H9 (cell line): ENCODE data around the gene FAM83E. TPM values are rescaled to one million over a fixed set of nuclear protein-coding genes. Genes with fewer than 3 reads are reported as not detected.

Experiments
- DNase-seq: peaks from one replicate; pipeline ENCODE4 v3.0.0-alpha.2; 2017
- H2AFZ ChIP-seq: one replicate; pipeline ENCODE4 v1.6.1; 2013; ENCODE audit warnings: mild to moderate bottlenecking, low read length, control low read depth, moderate library complexity
- H2AK5ac ChIP-seq: 2 replicates; pipeline ENCODE4 v1.6.1; 2013; ENCODE audit warnings: low read length, control low read depth, mixed read lengths; ENCODE audit not compliant: insufficient read length
- H2BK120ac ChIP-seq: one replicate; pipeline ENCODE4 v1.6.1; 2013; ENCODE audit warnings: low read depth, mild to moderate bottlenecking, low read length, control low read depth, inconsistent platforms; ENCODE audit not compliant: poor library complexity, severe bottlenecking
- H2BK12ac ChIP-seq: 2 replicates; pipeline ENCODE4 v1.6.1; 2013; ENCODE audit warnings: low read length, control low read depth, mixed read lengths, low read depth; ENCODE audit not compliant: insufficient read length
- H2BK15ac ChIP-seq: 2 replicates; pipeline ENCODE4 v1.6.1; 2013; ENCODE audit warnings: low read depth, low read length, control low read depth
- H2BK20ac ChIP-seq: one replicate; pipeline ENCODE4 v1.6.1; 2013; ENCODE audit warnings: low read depth, mild to moderate bottlenecking, low read length, control low read depth, inconsistent platforms; ENCODE audit not compliant: poor library complexity, severe bottlenecking
- H2BK5ac ChIP-seq: 2 replicates; pipeline ENCODE4 v1.6.1; 2013; ENCODE audit warnings: low read length, control low read depth, mixed read lengths; ENCODE audit not compliant: insufficient read length
- H3K14ac ChIP-seq: 2 replicates; pipeline ENCODE4 v1.6.1; 2013; ENCODE audit warnings: low read length, control low read depth; ENCODE audit not compliant: insufficient read depth
- H3K18ac ChIP-seq: 2 replicates; pipeline ENCODE4 v1.6.1; 2013; ENCODE audit warnings: low read depth, mild to moderate bottlenecking, mixed read lengths, low read length, control low read depth; ENCODE audit not compliant: insufficient read length
- H3K23ac ChIP-seq: 2 replicates; pipeline ENCODE4 v1.6.1; 2013; ENCODE audit warnings: low read length, control low read depth, mixed read lengths, low read depth; ENCODE audit not compliant: insufficient read length
- H3K23me2 ChIP-seq: 2 replicates; pipeline ENCODE4 v1.6.1; 2013; ENCODE audit warnings: low read depth, mild to moderate bottlenecking, mixed read lengths, low read length, control low read depth; ENCODE audit not compliant: insufficient read length, poor library complexity, severe bottlenecking
- H3K27ac ChIP-seq: 2 replicates; pipeline ENCODE4 v1.5.1; 2013; ENCODE audit warnings: low read length, control low read depth, mixed read lengths, low read depth; ENCODE audit not compliant: insufficient read length
- H3K27me3 ChIP-seq: 2 replicates; pipeline ENCODE4 v1.6.1; 2013; ENCODE audit warnings: low read length, control low read depth, inconsistent platforms; ENCODE audit not compliant: insufficient read depth
- H3K4ac ChIP-seq: 2 replicates; pipeline ENCODE4 v1.6.1; 2013; ENCODE audit warnings: low read depth, mild to moderate bottlenecking, control low read depth, inconsistent platforms, low read length, moderate library complexity
- H3K4me1 ChIP-seq: 2 replicates; pipeline ENCODE4 v1.6.1; 2013; ENCODE audit warnings: low read length, control low read depth, inconsistent platforms; ENCODE audit not compliant: insufficient read depth
- H3K4me2 ChIP-seq: 2 replicates; pipeline ENCODE4 v1.6.1; 2013; ENCODE audit warnings: low read length, control low read depth, mixed read lengths; ENCODE audit not compliant: insufficient read length, insufficient read depth
- H3K56ac ChIP-seq: 2 replicates; pipeline ENCODE4 v1.6.1; 2013; ENCODE audit warnings: low read depth, mild to moderate bottlenecking, mixed read lengths, low read length, control low read depth; ENCODE audit not compliant: insufficient read length
- H3K79me1 ChIP-seq: 2 replicates; pipeline ENCODE4 v1.6.1; 2013; ENCODE audit warnings: low read depth, mild to moderate bottlenecking, moderate library complexity, low read length, control low read depth, inconsistent platforms; ENCODE audit not compliant: insufficient read depth, poor library complexity, severe bottlenecking
- H3K79me2 ChIP-seq: 2 replicates; pipeline ENCODE4 v1.6.1; 2013; ENCODE audit warnings: low read length, control low read depth, inconsistent platforms; ENCODE audit not compliant: insufficient read depth
- H3K9ac ChIP-seq: 2 replicates; pipeline ENCODE4 v1.6.1; 2013; ENCODE audit warnings: low read length, control low read depth, mixed read lengths; ENCODE audit not compliant: insufficient read length; ENCODE audit errors: extremely low read depth
- H3K9me3 ChIP-seq: one replicate; pipeline ENCODE4 v1.6.1; 2013; ENCODE audit warnings: low read depth, low read length, inconsistent platforms; ENCODE audit not compliant: control insufficient read depth
- H3T11ph ChIP-seq: one replicate; pipeline ENCODE4 v1.6.1; 2013; ENCODE audit warnings: mild to moderate bottlenecking, low read length, control low read depth, inconsistent platforms
- H4K20me1 ChIP-seq: one replicate; pipeline ENCODE4 v1.6.1; 2013; ENCODE audit not compliant: control insufficient read depth, insufficient read length, insufficient read depth
- H4K5ac ChIP-seq: 2 replicates; pipeline ENCODE4 v1.6.1; 2013; ENCODE audit warnings: low read depth, mild to moderate bottlenecking, mixed read lengths, low read length, control low read depth; ENCODE audit not compliant: insufficient read length
- H4K8ac ChIP-seq: replicated peaks from 2 replicates; pipeline ENCODE4 v1.6.1; 2013; ENCODE audit warnings: low read length, control low read depth, mixed read lengths, low read depth; ENCODE audit not compliant: insufficient read length
- H4K91ac ChIP-seq: 2 replicates; pipeline ENCODE4 v1.6.1; 2013; ENCODE audit warnings: low read depth, mild to moderate bottlenecking, moderate library complexity, mixed read lengths, low read length, control low read depth; ENCODE audit not compliant: insufficient read length
- H3K27ac Mint-ChIP-seq, 3 experiments: 2 replicates in 2 of 3; 3 replicates in 1 of 3; pipeline ENCODE4 v1.8.0; 2020 to 2021; ENCODE audit warnings: mixed read lengths in 3 of 3, mild to moderate bottlenecking in 1 of 3, moderate library complexity in 1 of 3
- H3K27me3 Mint-ChIP-seq: 2 replicates; pipeline ENCODE4 v1.8.0; 2021; ENCODE audit warnings: low read depth, mild to moderate bottlenecking, moderate library complexity, mixed read lengths
- H3K36me3 Mint-ChIP-seq, 3 experiments: 2 replicates in 2 of 3; 3 replicates in 1 of 3; pipeline ENCODE4 v1.8.0; 2020 to 2021; ENCODE audit warnings: low read depth in 3 of 3, mixed read lengths in 3 of 3; ENCODE audit not compliant: insufficient read depth in 1 of 3
- H3K4me1 Mint-ChIP-seq, 2 experiments: 2 replicates each; pipeline ENCODE4 v1.8.0; 2020; ENCODE audit warnings: mixed read lengths in 2 of 2
- H3K4me3 Mint-ChIP-seq, 2 experiments: 2 replicates in 1 of 2; 3 replicates in 1 of 2; pipeline ENCODE4 v1.8.0; 2020 to 2021; ENCODE audit warnings: mild to moderate bottlenecking in 2 of 2, mixed read lengths in 2 of 2, moderate library complexity in 1 of 2
- H3K9me3 Mint-ChIP-seq, 2 experiments: 2 replicates in 1 of 2; 3 replicates in 1 of 2; pipeline ENCODE4 v1.8.0; 2020; ENCODE audit warnings: mild to moderate bottlenecking in 2 of 2, mixed read lengths in 2 of 2, moderate library complexity in 1 of 2
- CTCF ChIP-seq: fragments of 200-600 bp; sonication (generic); conservative IDR thresholded peaks from 3 replicates; pipeline ENCODE4 v1.8.0; 2021; ENCODE audit warnings: antibody characterized with exemption, mild to moderate bottlenecking
- WGBS: extraction: QIAGEN DNeasy Blood & Tissue Kit; methylation state at CpG from one replicate; pipeline ENCODE4 v1.1.7; 2013; ENCODE audit warnings: missing lambda C conversion rate, low lambda C conversion rate, mixed read lengths; ENCODE audit not compliant: insufficient read length; ENCODE audit errors: extremely low coverage; 5-methylcytosine and 5-hydroxymethylcytosine counted together
- total RNA-seq: library from RNA; stranded (reverse); gene quantifications from 2 replicates; pipeline ENCODE4 v1.2.1, GENCODE V29; 2021

FAM83E gene
- total RNA-seq, 1 experiment from 2014 or later: 9.2 TPM

GRCh38 chr19:48627201-48627864 lies 12.5 kb upstream of the FAM83E start:
- WGBS: no CpG with 5 or more reads among the region's 6 CpGs
- H3K27ac Mint-ChIP-seq: peak overlapping the region in 1 of 3 experiments; percentile 76; a peak in 3 of 7 replicates
- H3K9me3 Mint-ChIP-seq: no peaks in the 10 kb centered on the region; a peak in 1 of 5 replicates
- peak; percentile 34 for DNase-seq
- Histone ChIP-seq H4K8ac (no peak overlapping the region), H3K9ac (no peak overlapping the region), H3K27ac (no peak overlapping the region), H4K5ac (no peak overlapping the region), H4K20me1 (no peaks in the 10 kb centered on the region), H3K27me3 (no peaks in the 10 kb centered on the region), H3K79me2 (peaks cover 4% of the 10 kb centered on the region; the same call in 1 of the 2 replicates), H3K79me1 (no peaks in the 10 kb centered on the region), H2BK5ac (no peak overlapping the region), H2AK5ac (no peak overlapping the region), H3K18ac (no peak overlapping the region), H4K91ac (no peak overlapping the region), H2AFZ (no peak overlapping the region), H3K9me3 (no peaks in the 10 kb centered on the region), H2BK12ac (no peak overlapping the region), H2BK20ac (no peak overlapping the region), H3K4ac (no peak overlapping the region), H3K56ac (no peak overlapping the region), H2BK15ac (no peak overlapping the region), H3K14ac (no peak overlapping the region), H3K4me1 (peaks cover 5% of the 10 kb centered on the region; the same call in 1 of the 2 replicates), H3T11ph (no peak overlapping the region), H3K23me2 (peaks cover 19% of the 10 kb centered on the region), H3K4me2 (no peak overlapping the region), H2BK120ac (no peak overlapping the region), H3K23ac (no peak overlapping the region)
- H3K27me3 Mint-ChIP-seq: no peaks in the 10 kb centered on the region
- TF ChIP-seq CTCF: no peak
- peaks cover 2 to 21% (median 16%) of the 10 kb centered on the region in 3 experiments; a peak in 6 of 7 replicates for H3K36me3 Mint-ChIP-seq
- no peak overlapping the region for H3K4me3 Mint-ChIP-seq
- peaks cover 31 to 41% of the 10 kb centered on the region in 2 experiments for H3K4me1 Mint-ChIP-seq
